Activated naive CD8-positive, alpha-beta T cell treated with anti-CD3 and anti-CD28 coated beads for 36 hours (primary cell): ENCODE measurements around the gene PAIP2. TPM values are rescaled to one million over a fixed set of nuclear protein-coding genes. Genes with fewer than 3 reads are reported as not detected.
"Not testable (repeated sequence)": the region's sequence is repeated elsewhere in the genome, so short reads cannot be mapped to it uniquely, and the experiment has no call there.

Source experiments
- DNase-seq: peaks from one replicate; pipeline ENCODE4 v3.0.0; 2021
- H3K27ac Mint-ChIP-seq: one replicate; pipeline ENCODE4 v1.8.0; 2022; ENCODE audit warnings: mild to moderate bottlenecking, moderate library complexity, mixed read lengths
- H3K27me3 Mint-ChIP-seq: one replicate; pipeline ENCODE4 v1.8.0; 2022; ENCODE audit warnings: mild to moderate bottlenecking, mixed read lengths
- H3K36me3 Mint-ChIP-seq: one replicate; pipeline ENCODE4 v1.8.0; 2021; ENCODE audit warnings: mild to moderate bottlenecking, mixed read lengths
- H3K4me1 Mint-ChIP-seq: one replicate; pipeline ENCODE4 v1.8.0; 2021; ENCODE audit warnings: mixed read lengths
- H3K4me3 Mint-ChIP-seq: one replicate; pipeline ENCODE4 v1.8.0; 2022; ENCODE audit warnings: mild to moderate bottlenecking, moderate library complexity, mixed read lengths
- H3K9me3 Mint-ChIP-seq: one replicate; pipeline ENCODE4 v1.8.0; 2022; ENCODE audit warnings: mixed read lengths
- total RNA-seq, 2 experiments: library from RNA; stranded (reverse); gene quantifications; one replicate each; pipeline ENCODE4 v1.2.3, GENCODE V29; 2021

PAIP2 gene
- total RNA-seq, 2 experiments from 2014 or later: 91.7 to 94.0 TPM

DNA sequence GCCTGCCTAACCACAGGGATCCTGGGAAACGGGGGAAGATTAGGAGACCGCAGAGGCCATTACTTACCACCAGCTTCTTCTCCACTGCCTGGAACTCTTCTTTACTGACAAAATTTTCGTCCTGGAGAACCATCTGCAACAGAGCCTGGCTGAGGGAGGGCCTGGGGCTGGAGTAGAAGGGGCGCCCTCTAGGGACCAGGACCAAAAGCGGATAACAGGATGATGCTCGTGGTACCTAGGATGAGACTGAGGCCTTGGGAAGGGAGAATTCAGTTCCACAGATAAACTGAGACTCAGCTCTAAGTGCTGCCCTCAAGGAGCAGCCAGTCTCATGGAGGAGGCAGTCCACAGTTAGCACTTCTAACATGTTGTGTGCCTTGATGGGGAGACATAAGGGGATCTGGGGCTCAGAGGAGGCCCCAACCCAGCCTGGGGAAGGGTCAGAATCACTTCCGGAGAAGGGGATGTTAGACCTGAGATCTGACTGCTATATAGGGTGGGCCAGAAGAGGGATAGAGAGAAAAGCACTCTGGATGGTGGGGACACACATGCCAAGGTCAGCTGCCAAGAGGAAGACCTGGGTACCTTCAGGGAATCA, 61.0 kb downstream of the PAIP2 start:
- Mint-ChIP-seq H3K4me3 (peak overlapping the region; percentile 93), H3K36me3 (no peaks in the 10 kb centered on the region), H3K9me3 (no peaks in the 10 kb centered on the region), H3K27me3 (no peaks in the 10 kb centered on the region), H3K27ac (peak overlapping the region; percentile 100), H3K4me1 (peaks cover 39% of the 10 kb centered on the region)
- DNase-seq: no peak

DNA sequence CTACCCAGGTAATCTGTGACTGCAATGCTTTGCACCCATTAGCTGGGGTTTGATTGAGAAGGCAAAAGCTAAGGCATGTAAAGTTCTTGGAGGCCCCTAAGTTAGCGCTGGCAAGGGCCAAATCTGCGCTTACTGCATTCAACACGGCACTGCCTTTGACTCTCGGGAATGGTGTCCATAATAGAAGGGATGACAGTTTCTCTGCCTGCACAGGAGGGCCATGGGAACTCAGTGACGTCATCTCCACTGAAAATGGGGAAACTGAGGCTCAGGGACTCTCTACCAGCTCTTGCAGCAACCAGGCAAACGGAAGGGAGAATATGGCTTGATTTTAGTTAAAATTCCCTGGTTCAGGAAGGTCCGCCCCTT, 61.7 kb downstream of the PAIP2 start:
- Mint-ChIP-seq H3K4me3 (peak overlapping the region; percentile 93), H3K27me3 (no peaks in the 10 kb centered on the region), H3K36me3 (no peaks in the 10 kb centered on the region), H3K9me3 (no peaks in the 10 kb centered on the region), H3K27ac (peak overlapping the region; percentile 100), H3K4me1 (peaks cover 39% of the 10 kb centered on the region)
- no peak for DNase-seq

DNA sequence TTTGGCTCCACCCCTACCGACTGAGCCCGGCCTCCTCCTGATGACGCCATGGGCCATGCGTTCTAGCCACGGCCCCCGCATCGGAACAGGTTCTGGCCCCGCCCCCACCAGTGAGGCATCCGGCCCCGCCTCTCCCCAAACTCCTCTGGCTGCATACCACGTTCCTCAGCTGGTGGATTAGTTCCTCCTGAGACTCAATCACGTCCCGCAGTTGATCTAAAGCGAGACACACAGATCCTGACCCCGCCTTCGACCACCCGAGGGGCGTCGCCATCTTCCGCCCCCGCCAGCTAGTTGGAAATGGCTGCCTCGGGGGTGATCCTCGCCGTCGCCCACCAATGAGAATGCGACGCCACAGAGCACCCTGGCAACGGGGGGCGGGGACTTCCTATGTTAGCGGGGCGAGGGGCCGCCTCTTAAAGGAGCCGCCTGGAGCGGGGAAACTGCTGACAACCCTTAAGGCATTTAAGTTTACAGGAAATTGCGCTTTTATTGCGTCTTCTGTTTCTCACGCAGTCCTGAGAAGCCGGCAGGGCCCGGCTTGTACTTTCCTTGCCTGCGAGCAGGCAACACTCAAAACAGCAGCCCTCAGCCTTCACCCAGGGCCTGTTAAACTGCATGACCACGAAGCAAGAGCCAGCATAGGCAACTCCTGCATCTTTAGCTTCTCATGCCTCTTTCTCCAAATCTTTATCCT, 62.3 kb downstream of the PAIP2 start, which contains the start of gene SPATA24:
Gene SPATA24, minus strand, starts transcription at position 303 of the 697 bp plus-strand sequence. Its CDS starts 29 bp downstream, at position 274.
- peak; percentile 98 for DNase-seq
- H3K4me1 Mint-ChIP-seq: peaks cover 39% of the 10 kb centered on the region
- peak within 1 kb of the TSS; percentile 100 for H3K27ac Mint-ChIP-seq
- H3K36me3 Mint-ChIP-seq: no peaks in the 10 kb centered on the region
- no peaks in the 10 kb centered on the region for H3K27me3 Mint-ChIP-seq
- H3K4me3 Mint-ChIP-seq: peak within 1 kb of the TSS; percentile 93
- no peaks in the 10 kb centered on the region for H3K9me3 Mint-ChIP-seq

DNA sequence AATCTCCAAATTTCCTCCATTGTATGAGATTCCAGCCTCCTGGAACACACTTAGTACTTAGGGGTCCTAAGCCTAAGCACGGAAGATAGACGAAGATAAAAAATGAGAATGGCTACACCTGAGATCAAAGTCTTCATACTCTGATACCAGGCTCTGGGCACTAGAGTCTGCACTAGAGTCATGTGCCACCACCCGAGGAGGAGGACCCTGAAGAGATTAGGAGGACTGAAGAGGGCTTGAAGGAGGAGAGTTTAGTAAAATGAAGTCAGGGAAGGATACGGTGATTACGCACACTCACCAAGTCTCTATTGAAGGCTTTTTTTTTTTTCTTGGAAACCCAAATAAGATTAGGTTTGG, 62.8 kb downstream of the PAIP2 start:
- H3K4me1 Mint-ChIP-seq: peaks cover 34% of the 10 kb centered on the region
- peak overlapping the region; percentile 100 for H3K27ac Mint-ChIP-seq
- H3K36me3 Mint-ChIP-seq: no peaks in the 10 kb centered on the region
- peak overlapping the region; percentile 93 for H3K4me3 Mint-ChIP-seq
- no peaks in the 10 kb centered on the region for H3K9me3 Mint-ChIP-seq
- no peaks in the 10 kb centered on the region for H3K27me3 Mint-ChIP-seq
- no peak for DNase-seq

DNA sequence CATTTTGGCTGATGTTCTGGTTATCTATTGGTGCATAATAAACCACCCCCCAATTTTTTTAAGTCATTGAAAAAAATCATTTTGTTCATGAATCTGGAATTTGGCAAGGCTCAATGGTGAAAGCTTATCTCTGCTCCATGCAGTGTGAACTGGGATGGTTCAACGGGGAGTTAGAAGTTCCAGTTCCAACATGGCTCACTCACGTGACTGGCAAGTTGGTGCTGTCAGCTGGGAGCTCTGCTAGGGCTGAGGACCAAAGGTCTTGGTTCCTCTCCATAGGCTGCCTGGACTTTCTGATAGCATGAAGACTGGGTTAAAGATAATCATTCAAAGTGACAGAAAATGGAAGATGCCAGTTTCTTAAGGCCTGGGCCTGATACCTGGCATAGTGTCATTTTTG, 65.3 kb downstream of the PAIP2 start:
- H3K9me3 Mint-ChIP-seq: no peaks in the 10 kb centered on the region
- no peaks in the 10 kb centered on the region for H3K27me3 Mint-ChIP-seq
- H3K36me3 Mint-ChIP-seq: peaks cover 1% of the 10 kb centered on the region
- no peak overlapping the region for H3K27ac Mint-ChIP-seq
- no peak overlapping the region for H3K4me3 Mint-ChIP-seq
- peaks cover 28% of the 10 kb centered on the region for H3K4me1 Mint-ChIP-seq
- DNase-seq: no peak

DNA sequence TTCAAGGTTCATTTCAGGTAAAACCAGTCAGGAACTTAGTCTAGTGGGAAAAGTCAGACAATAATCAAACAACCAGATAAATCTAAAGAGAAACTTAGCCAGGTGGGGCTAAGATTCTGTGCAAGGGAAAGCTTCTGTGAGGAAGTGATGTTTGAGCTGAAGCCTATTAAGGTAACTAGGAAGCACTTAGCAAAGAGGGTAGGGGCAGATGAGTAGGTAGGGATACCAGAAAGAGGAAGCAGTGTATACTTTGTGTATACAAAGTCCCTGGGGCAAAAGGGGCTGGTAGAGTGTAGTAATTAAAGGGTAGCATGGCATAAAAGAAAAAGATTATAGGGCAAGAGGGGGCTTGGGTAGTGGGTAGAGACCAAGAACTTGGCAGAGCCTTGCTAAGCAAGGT, 65.9 kb downstream of the PAIP2 start:
- no peaks in the 10 kb centered on the region for H3K27me3 Mint-ChIP-seq
- H3K27ac Mint-ChIP-seq: no peak overlapping the region
- no peak overlapping the region for H3K4me3 Mint-ChIP-seq
- peaks cover 1% of the 10 kb centered on the region for H3K36me3 Mint-ChIP-seq
- no peak for DNase-seq
- no peaks in the 10 kb centered on the region for H3K9me3 Mint-ChIP-seq
- H3K4me1 Mint-ChIP-seq: peaks cover 27% of the 10 kb centered on the region

DNA sequence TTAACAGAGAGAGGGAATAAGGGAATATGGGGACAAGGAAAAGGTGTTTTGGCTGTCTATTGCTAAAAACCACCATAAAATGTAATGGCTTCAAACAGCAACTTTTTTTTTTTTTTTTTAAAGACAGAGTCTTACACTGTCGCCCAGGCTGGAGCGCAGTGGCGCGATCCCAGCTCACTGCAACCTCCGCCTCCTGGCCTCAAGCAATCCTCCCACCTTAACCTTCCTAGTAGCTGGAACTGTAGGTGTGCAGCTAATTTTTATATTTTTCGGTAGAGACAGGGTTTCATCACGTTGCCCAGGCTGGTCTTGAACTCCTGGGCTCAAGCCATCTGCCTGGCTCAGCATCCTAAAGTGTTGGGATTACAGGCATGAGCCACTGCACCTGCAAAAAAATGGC, 66.5 kb downstream of the PAIP2 start:
- no peak overlapping the region for H3K4me3 Mint-ChIP-seq
- H3K36me3 Mint-ChIP-seq: peaks cover 1% of the 10 kb centered on the region
- peaks cover 26% of the 10 kb centered on the region for H3K4me1 Mint-ChIP-seq
- DNase-seq: no peak
- H3K27me3 Mint-ChIP-seq: no peaks in the 10 kb centered on the region
- no peaks in the 10 kb centered on the region for H3K9me3 Mint-ChIP-seq
- no peak overlapping the region for H3K27ac Mint-ChIP-seq

DNA sequence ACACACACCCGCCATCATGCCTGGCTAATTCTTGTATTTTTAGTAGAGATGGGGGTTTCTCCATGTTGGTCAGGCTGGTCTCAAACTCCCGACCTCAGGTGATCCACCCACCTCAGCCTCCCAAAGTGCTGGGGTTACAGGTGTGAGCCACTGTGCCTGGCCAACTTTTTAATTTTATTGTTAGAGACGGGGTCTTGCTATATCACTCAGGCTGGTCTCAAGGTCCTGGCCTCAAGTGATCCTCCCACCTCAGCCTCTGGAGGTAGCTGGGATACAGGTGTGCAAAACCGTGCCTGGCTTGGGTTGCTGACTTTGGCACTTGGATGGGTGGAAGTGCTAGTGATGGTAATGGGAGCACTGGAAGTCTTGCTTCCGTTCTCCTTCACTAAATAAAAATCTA, 67.5 kb downstream of the PAIP2 start:
- DNase-seq, H3K36me3 Mint-ChIP-seq, H3K27me3 Mint-ChIP-seq, H3K27ac Mint-ChIP-seq, H3K9me3 Mint-ChIP-seq, H3K4me3 Mint-ChIP-seq: not testable (repeated sequence)
- peaks cover 29% of the 10 kb centered on the region for H3K4me1 Mint-ChIP-seq

DNA sequence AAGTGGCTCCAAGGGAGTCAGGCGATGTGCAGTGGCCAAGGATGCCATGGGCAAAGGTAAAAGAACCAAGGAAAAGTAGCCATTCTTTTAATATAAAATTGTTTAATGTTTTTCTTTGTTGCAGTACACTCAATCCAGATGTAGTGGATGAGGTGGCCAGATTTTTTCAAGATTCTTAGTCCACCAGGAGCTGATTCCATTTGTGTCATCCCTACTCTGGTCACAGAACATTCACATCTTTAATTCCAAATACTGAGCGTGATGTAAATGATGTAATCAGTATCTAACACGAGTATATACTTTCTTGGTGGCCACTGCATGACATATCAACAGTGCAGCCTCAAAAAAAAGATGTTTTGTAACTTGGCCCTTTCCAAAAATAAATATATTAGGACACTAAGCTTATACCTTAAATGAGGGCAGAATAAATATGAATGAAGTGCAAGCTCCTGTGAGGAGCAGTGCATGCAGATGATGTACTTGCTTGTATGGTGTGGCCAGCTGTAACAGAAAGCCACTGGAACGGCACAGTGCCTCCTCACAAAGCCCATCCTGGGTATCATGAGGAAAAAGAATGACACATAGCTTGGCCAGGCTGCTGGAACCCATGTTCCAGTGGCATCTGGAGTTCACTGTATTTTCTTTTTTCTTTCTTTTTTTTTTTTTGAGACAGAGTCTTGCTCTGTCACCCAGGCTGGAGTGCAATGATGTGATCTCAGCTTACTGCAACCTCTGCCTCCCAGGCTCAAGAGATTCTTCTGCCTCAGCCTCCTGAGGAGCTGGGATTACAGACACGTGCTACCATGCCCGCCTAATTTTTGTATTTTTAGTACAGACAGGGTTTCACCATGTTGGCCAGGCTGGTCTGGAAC, 68.7 kb downstream of the PAIP2 start:
- Mint-ChIP-seq H3K27me3 (no peaks in the 10 kb centered on the region), H3K27ac (no peak overlapping the region), H3K4me1 (peaks cover 34% of the 10 kb centered on the region), H3K9me3 (no peaks in the 10 kb centered on the region), H3K4me3 (no peak overlapping the region), H3K36me3 (peaks cover 14% of the 10 kb centered on the region)
- DNase-seq: no peak

DNA sequence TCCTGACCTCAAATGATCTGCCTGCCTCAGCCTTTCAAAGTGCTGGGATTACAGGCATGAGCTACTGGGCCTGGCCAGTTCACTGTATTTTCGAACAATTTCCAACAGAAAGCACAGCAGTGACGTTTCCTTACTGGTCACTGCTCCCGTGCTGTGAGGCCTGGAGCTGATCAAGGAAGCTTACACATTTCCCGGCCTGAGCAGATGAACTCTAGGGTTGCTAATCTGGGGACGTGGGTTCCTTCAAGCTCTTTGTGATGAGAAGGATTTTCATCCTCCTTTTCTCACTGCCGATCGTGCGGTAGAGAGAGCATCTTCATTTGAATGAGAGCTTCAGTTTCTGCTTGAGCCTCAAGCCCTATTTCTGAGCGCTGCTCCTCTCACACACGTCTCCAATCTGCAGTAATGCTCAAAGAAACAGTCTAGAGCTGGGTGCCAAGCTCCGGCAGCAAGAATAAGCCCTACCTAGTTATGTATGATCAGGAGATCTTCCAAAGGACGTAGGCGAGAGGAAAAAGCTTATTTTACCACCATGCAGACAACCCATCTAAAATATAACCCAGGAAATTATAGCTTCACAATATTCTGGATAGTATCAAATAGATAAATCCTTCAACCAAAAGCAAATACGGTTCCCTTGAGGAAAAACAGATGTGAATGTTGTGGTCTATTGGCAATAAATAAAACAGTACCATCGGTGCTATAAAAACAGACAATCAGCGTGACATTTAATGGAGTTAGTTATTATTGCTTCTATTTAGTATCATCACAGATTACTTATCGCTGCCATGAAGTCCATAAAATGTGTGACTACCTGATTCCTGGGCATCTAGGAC, 69.6 kb downstream of the PAIP2 start:
- H3K4me1 Mint-ChIP-seq: peaks cover 43% of the 10 kb centered on the region
- no peak overlapping the region for H3K4me3 Mint-ChIP-seq
- H3K9me3 Mint-ChIP-seq: no peaks in the 10 kb centered on the region
- no peak overlapping the region for H3K27ac Mint-ChIP-seq
- H3K27me3 Mint-ChIP-seq: no peaks in the 10 kb centered on the region
- peaks cover 18% of the 10 kb centered on the region for H3K36me3 Mint-ChIP-seq
- DNase-seq: no peak

DNA sequence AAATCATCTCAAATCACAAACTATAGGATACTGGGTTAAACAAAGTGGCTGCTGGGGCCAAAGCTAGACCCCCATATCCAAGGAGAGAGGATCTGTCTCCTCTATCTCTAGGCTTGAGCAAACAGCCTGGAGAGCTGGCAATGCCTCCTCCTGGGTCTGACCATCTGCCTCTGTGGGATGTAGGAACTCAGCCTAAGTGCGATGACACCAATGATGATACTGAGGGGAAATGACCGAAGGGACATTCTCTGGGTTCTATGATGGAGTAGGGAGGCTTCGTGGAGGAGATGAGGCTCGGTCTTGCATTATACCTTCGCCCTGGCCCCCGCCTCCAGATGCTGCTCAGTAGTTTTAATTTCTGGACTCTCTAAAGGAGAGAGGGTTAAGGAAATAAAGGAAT, 71.5 kb downstream of the PAIP2 start:
- H3K27me3 Mint-ChIP-seq: no peaks in the 10 kb centered on the region
- no peaks in the 10 kb centered on the region for H3K9me3 Mint-ChIP-seq
- H3K4me1 Mint-ChIP-seq: peaks cover 45% of the 10 kb centered on the region
- H3K27ac Mint-ChIP-seq: peak overlapping the region; percentile 96
- no peak overlapping the region for H3K4me3 Mint-ChIP-seq
- no peak for DNase-seq
- H3K36me3 Mint-ChIP-seq: peaks cover 36% of the 10 kb centered on the region

DNA sequence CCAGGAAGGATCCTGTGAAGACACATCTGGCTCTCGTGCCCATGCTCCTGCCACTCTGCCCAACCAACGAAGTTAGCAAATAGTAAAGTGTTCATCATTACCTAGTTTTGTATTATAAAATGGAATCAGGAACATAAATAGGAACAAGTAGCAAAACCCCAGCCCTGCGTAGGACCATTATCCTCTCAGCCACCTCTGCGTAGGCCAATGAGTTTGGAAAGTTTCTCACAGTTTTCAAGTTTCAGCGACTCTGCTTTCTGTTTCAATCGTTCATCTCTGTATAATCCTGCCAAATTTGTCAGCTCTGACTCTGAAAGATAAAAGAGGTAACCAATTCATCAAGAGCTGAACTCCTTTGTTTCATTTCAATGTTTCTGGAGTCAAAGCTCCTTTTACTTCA, 72.3 kb downstream of the PAIP2 start:
- no peaks in the 10 kb centered on the region for H3K9me3 Mint-ChIP-seq
- no peak for DNase-seq
- H3K36me3 Mint-ChIP-seq: peaks cover 42% of the 10 kb centered on the region
- peak overlapping the region; percentile 20 for H3K4me3 Mint-ChIP-seq
- peaks cover 45% of the 10 kb centered on the region for H3K4me1 Mint-ChIP-seq
- H3K27me3 Mint-ChIP-seq: no peaks in the 10 kb centered on the region
- H3K27ac Mint-ChIP-seq: peak overlapping the region; percentile 96

DNA sequence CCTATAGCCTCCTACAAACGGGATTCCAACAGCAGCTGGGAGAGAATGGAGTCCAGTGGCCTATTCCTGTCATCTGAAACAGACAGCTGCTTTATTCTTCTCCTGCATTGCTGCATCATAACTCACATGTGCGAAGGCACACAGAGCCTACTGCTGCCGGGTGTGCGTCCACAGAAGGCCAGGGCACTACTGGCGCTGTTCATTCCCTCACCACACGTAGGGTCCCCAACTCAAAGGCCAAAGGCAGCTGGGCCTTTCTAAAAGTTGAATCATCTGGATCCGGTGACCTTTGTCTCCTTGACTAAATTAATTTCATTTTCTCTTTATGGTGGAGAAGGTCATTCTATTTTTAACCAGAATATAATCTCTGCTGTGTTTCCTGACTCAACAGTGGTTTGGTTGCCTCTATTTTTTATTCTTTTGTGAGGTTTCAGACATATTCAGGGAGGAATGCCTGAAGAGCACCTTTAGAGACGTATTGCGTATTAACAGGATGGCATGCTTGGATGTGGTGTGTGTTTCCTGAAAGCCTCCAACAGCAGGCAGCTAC, 73.0 kb downstream of the PAIP2 start:
- Mint-ChIP-seq H3K27ac (peak overlapping the region; percentile 96), H3K4me1 (peaks cover 45% of the 10 kb centered on the region), H3K9me3 (no peaks in the 10 kb centered on the region), H3K4me3 (peak overlapping the region; percentile 53), H3K27me3 (no peaks in the 10 kb centered on the region), H3K36me3 (peaks cover 42% of the 10 kb centered on the region)
- no peak for DNase-seq

DNA sequence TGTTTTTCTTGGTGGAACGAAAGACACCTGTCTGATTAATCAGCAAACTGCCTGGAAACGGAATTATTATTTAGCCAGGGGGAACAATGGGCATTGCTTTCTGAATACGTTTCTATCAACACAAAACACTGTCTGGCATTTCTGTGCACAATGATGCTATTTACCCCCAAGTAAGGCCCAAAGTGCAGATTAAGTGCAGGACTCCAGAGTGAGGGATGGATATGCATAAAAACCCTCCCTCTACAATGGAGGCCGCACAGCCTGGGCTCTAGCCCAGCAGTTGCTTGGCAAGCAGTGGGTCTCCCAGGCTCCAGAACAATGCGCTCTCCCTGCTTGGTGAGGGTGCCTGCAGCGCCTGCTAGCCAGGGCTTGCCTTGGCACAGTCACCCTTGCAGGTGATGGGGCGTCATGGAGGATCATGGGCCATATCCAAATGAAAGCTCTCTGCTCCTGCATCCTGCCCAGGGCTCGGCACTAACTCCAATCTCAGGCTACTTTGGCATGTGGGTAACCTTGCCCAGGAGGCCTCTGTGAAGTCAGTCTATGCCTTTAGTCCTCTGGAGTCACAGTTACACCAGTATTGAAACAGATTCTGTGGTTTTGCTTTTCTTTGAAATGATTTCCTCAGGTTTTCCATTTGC, 73.7 kb downstream of the PAIP2 start:
- H3K27ac Mint-ChIP-seq: peak overlapping the region; percentile 96
- H3K36me3 Mint-ChIP-seq: peaks cover 42% of the 10 kb centered on the region
- no peaks in the 10 kb centered on the region for H3K27me3 Mint-ChIP-seq
- peaks cover 45% of the 10 kb centered on the region for H3K4me1 Mint-ChIP-seq
- peak overlapping the region; percentile 53 for H3K4me3 Mint-ChIP-seq
- no peaks in the 10 kb centered on the region for H3K9me3 Mint-ChIP-seq
- DNase-seq: peak; percentile 63
